Panc1 (cell line): ENCODE measurements around the gene ZNF471.

Experiments used
- SIN3A ChIP-seq: IDR thresholded peaks from 2 replicates; pipeline ENCODE4 v1.6.1; 2012; ENCODE audit warnings: low read depth, mild to moderate bottlenecking, low read length, moderate library complexity, borderline replicate concordance; ENCODE audit not compliant: insufficient read depth
- TCF7L2 ChIP-seq: IDR thresholded peaks from 2 replicates; pipeline ENCODE4 v1.6.1; 2011; ENCODE audit warnings: mild to moderate bottlenecking, low read depth, low read length, inconsistent platforms
- TF ChIP-seq, protein P1 (sequence below): fragments of 450-650 bp; IDR thresholded peaks from 2 replicates; pipeline ENCODE4 v1.5.1; 2017; ENCODE audit warnings: mild to moderate bottlenecking
- TF ChIP-seq, protein P2 (sequence below), 2 experiments: IDR thresholded peaks; 2 replicates each; pipeline ENCODE4 v1.6.1; 2011 to 2012; ENCODE audit warnings: low read depth in 2 of 2, control low read depth in 1 of 2, low read length in 1 of 2, mild to moderate bottlenecking in 1 of 2, moderate library complexity in 1 of 2; ENCODE audit not compliant: insufficient read depth in 1 of 2

DNA sequence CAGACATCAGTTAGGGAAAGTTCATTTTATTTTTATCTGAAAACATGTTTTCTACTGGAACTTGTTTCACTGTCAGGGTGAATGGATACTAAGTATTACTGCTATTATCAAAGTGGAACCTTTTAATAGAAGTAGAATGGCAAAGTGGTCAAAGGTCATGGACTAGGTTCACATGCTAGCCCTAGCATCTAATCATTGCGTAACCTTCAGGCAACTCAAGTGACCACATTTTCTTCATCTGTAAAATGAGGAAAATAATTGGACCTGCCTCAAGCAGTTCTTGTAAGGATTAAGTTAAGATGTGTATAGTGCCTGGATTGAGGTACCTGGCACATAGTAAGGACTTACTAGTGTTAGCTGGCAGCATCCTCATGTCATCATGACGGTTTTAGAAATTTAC lies 36.1 kb downstream of the ZNF471 start:
- TF ChIP-seq, protein P1, sequence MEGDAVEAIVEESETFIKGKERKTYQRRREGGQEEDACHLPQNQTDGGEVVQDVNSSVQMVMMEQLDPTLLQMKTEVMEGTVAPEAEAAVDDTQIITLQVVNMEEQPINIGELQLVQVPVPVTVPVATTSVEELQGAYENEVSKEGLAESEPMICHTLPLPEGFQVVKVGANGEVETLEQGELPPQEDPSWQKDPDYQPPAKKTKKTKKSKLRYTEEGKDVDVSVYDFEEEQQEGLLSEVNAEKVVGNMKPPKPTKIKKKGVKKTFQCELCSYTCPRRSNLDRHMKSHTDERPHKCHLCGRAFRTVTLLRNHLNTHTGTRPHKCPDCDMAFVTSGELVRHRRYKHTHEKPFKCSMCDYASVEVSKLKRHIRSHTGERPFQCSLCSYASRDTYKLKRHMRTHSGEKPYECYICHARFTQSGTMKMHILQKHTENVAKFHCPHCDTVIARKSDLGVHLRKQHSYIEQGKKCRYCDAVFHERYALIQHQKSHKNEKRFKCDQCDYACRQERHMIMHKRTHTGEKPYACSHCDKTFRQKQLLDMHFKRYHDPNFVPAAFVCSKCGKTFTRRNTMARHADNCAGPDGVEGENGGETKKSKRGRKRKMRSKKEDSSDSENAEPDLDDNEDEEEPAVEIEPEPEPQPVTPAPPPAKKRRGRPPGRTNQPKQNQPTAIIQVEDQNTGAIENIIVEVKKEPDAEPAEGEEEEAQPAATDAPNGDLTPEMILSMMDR, result no peak
- TF ChIP-seq, protein P2, sequence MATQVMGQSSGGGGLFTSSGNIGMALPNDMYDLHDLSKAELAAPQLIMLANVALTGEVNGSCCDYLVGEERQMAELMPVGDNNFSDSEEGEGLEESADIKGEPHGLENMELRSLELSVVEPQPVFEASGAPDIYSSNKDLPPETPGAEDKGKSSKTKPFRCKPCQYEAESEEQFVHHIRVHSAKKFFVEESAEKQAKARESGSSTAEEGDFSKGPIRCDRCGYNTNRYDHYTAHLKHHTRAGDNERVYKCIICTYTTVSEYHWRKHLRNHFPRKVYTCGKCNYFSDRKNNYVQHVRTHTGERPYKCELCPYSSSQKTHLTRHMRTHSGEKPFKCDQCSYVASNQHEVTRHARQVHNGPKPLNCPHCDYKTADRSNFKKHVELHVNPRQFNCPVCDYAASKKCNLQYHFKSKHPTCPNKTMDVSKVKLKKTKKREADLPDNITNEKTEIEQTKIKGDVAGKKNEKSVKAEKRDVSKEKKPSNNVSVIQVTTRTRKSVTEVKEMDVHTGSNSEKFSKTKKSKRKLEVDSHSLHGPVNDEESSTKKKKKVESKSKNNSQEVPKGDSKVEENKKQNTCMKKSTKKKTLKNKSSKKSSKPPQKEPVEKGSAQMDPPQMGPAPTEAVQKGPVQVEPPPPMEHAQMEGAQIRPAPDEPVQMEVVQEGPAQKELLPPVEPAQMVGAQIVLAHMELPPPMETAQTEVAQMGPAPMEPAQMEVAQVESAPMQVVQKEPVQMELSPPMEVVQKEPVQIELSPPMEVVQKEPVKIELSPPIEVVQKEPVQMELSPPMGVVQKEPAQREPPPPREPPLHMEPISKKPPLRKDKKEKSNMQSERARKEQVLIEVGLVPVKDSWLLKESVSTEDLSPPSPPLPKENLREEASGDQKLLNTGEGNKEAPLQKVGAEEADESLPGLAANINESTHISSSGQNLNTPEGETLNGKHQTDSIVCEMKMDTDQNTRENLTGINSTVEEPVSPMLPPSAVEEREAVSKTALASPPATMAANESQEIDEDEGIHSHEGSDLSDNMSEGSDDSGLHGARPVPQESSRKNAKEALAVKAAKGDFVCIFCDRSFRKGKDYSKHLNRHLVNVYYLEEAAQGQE (IDR thresholded peaks at IDR 0.05; ENCODE audit: insufficient read depth in 1 of 2, low read depth in 2 of 2, low read length in 1 of 2), result no peak
- TF ChIP-seq TCF7L2, result no peak
- TF ChIP-seq SIN3A, result no peak
